C4-2B (cell line): ENCODE measurements around the gene PAN2.

Experiments
- H3K27ac ChIP-seq: fragments of 450-650 bp; 2 replicates; pipeline ENCODE4 v1.5.1; 2017
- CTCF ChIP-seq: fragments of 450-650 bp; conservative IDR thresholded peaks from 2 replicates; pipeline ENCODE4 v1.5.1; 2017; ENCODE audit warnings: mild to moderate bottlenecking
- ZFX ChIP-seq: fragments of 450-650 bp; IDR thresholded peaks from 2 replicates; pipeline ENCODE4 v1.6.1; 2017

Gene PAN2

GRCh38 chr12:56300644-56301464, 32.9 kb downstream of the PAN2 start:
- TF ChIP-seq CTCF: no peak
- TF ChIP-seq ZFX: no peak
- H3K27ac ChIP-seq: peak overlapping the region; percentile 97

- H3K27ac ChIP-seq: peak within 1 kb of the TSS; percentile 97
- no peak for TF ChIP-seq CTCF
- peak; percentile 71 for TF ChIP-seq ZFX
Measured at GRCh38 chr12:56299853-56300643, 33.8 kb downstream of the PAN2 start, which contains the start of gene CS. TSS of gene CS (minus strand) at chr12:56300330. CDS start at chr12:56300201, 129 bp downstream.

- TF ChIP-seq ZFX (no peak), CTCF (no peak)
- peak overlapping the region; percentile 97 for H3K27ac ChIP-seq
Measured at GRCh38 chr12:56299308-56299852, 34.4 kb downstream of the PAN2 start.

GRCh38 chr12:56298828-56299227, 35.0 kb downstream of the PAN2 start:
- peak overlapping the region; percentile 97 for H3K27ac ChIP-seq
- TF ChIP-seq CTCF (no peak), ZFX (no peak)

GRCh38 chr12:56297400-56297799, 36.4 kb downstream of the PAN2 start:
- no peak overlapping the region for H3K27ac ChIP-seq
- TF ChIP-seq ZFX (no peak), CTCF (no peak)

- no peak overlapping the region for H3K27ac ChIP-seq
Measured at GRCh38 chr12:56296295-56296694, 37.5 kb downstream of the PAN2 start.

More at GRCh38 chr12:56296295-56296694, 37.5 kb downstream of the PAN2 start:
- TF ChIP-seq ZFX (no peak), CTCF (no peak)
